Stimulated activated CD4-positive, alpha-beta T cell treated with anti-CD3 and anti-CD28 coated beads, Interleukin-4, amount 100 ng/mL, for 24 hours (primary cell): ENCODE data around the gene NPR3.

Experiments used
- DNase-seq: peaks from one replicate; pipeline ENCODE4 v3.0.0-alpha.2; 2020

The NPR3 gene

DNA sequence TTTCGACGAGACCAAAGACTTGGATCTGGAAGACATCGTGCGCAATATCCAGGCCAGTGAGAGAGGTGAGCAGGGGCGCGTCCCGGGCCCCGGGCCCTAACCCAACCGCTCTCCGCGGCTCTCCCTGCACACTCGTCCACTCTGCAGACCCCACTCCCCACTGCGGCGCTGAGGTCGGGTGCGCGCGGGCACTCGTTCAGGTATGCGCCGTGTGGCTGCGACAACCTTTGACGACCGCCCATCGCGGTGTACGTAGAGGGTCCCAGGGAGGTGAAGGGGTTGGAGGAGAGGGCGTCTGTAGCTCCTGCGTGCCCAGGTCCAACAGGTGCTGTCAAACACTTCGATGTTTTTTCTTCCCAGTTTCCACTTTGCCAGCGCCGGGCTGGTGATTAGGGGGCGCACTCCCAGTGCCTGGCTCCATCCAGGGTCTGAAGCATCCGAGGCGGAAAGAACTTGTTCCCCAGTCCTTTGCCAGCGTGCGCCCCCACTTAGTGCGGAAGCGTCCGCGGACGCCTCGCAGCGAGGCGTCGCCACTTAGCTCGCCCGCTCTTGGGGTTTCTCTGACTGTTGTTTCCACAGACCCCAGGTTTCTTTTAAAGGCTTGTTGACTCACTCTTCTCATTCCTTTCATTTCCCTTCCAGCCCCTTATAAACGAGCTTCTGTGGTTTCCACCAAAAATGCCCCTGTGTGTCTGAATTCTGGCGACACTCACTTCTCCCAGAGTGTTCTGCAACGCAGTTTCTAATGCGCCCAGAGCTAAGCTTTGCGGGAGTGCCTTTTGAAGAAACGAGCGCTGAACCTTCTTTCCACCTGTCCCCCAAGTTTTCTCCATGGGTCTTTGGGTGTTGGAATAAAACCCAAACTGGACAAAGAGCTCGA is 1.6 kb downstream of the NPR3 start:
- no peak for DNase-seq

DNA sequence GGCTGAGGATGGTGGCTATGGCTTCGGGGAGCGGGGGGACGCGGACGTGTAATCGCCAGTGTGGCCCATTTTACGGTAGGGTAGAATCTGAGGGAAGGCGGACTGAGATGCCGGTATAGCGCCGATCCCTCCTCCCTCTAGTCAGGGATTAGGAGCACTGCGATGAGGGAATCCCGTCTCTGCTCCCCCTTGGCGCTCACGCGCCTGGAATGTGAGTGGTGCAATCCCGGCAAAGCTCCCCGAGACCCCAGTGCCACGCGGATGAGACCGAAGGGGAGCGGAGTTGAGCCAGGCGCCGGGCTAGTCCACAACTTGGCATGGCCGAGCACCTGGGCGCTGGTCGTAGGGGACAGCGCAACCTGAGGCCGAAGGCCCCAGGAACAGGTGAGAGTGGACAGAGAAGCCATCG is 2.2 kb downstream of the NPR3 start:
- no peak for DNase-seq

DNA sequence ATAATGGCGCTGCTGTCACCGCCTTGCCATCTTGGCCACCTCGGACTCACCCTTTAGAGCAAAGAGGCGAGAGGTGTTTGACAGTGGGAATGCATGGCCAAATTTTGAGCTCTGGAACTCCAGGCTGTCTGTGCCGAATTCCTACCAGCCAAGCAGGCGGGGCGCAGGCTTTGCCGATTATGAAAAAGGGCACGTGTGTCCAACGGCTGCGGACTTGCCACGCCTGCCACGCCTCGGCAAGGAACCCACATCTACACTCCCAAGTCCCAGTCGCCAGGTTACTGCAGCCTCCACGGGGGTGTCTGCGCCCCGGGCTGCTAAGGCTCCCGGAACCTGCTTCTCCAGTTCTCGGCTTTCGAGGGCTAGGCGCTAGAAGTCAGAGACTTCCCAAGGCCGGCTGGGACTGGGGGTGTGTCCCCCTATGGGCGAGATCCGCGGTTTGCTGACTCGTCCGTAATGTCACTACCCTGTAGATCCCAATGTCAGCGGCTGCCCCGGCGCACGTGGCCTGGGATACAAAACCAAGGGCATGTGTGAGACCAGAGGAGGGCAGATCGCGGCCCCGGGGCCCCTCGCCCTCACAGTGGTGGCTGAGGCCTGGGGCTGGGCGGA is 2.8 kb downstream of the NPR3 start:
- no peak for DNase-seq

DNA sequence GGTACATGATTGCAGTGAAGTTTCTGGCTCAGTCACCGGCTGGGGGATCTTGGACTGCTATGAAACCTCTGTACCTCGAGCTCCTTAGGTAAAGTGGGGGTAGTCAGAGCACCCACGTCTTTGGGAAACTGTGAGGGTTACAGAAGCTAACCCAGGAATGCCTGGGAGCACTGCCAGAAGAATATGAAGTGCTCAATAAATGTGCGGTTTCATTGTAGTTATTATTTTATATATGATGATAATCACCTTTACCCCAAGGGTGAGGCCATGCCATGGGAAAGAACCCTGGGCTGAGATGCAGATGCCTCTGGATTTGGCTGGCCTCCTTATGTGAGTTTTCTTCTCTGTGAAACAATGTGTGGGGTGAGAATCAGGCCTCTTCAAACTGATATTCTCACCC is 3.7 kb downstream of the NPR3 start:
- no peak for DNase-seq

DNA sequence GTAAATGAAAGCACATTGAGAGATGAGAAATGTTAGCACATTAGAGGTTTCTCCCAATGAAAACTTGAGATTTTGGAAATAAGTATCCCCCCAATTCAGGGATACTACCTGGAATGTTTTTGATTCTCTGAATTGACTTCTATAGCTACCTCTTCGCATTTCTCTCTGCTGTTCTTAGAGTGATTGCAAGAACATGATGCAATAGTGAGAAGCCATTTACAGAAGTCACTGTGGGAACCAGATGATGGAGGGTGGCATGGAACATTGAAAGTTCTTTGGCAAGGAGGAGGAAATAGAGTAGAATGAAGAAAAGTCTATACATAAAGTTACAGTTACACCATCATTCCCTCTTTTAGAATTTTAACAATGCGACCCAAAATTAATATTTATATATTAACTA is 9.2 kb downstream of the NPR3 start:
- DNase-seq, result no peak

DNA sequence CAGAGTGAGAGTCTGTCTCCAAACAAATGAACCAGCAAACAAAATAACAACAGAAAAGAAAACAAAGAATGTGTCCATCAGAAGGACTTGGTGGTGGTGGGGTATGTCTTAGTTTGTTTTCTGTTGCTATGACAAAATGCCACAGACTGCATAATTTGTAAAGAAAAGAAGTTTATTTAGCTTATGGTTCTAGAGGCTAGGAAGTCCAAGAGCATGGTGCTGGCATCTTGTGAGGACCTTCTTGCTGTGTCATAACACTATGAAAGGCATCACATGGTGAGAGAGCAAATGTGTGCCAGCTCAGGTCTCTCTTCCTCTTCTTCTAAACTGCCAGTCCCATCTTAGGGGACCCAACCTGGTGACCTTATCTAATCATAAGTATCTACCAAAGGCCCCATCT is 10.5 kb downstream of the NPR3 start:
- DNase-seq, result no peak

DNA sequence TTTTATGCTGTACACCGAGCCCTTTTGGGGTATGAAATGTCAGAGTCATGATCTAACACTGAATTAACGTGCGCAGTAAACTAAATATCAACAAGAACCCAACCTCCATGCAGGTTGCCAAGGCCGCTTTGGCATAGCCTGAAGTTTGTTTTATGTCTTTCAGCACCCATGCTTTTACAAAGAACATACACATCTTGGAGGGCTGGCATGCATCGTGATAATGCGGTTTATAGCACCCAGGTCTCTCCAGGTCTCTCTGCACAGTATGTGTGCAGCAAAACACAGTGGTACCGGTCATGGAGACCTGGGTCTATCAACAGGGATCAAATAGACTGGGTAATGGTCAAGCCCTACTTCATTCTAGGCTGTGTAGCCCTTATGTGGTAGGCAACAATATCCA is 11.8 kb downstream of the NPR3 start:
- no peak for DNase-seq

DNA sequence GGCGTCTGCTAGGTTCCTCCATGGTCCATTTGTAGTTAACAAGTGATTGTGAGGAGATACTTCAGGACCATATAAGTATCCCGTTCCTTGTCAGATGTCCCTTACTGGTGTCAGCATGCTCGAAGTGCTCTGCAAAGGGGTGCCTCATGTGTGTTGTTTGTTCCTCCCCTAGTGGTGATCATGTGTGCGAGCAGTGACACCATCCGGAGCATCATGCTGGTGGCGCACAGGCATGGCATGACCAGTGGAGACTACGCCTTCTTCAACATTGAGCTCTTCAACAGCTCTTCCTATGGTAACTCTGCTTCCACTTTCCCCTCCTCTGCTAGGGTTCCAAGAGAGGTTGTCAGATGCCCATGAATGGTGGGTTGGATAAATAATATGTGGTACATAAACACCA is 13.4 kb downstream of the NPR3 start:
- no peak for DNase-seq

DNA sequence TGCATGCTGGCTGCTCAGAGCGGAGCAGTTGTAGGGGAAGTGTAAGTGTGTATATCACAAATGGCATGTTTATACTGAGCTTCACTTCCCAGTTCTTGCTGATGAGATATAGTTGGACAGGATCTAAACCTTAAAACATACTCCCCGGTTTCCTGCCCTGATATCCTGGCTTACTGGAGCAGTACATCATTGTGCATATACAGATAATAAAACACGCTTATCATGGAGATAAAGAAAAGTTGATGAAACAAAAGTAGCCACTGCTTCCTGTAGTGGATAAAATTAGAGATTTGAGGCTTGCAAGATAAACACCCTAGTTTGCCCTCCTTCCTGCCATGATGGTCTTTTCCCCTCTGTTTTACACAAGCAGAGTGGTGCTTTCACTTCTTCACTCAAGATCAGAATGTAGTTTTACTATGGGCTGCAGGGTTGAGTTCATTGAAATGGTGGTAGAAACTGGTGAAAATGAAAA is 15.0 kb downstream of the NPR3 start:
- DNase-seq, result no peak

DNA sequence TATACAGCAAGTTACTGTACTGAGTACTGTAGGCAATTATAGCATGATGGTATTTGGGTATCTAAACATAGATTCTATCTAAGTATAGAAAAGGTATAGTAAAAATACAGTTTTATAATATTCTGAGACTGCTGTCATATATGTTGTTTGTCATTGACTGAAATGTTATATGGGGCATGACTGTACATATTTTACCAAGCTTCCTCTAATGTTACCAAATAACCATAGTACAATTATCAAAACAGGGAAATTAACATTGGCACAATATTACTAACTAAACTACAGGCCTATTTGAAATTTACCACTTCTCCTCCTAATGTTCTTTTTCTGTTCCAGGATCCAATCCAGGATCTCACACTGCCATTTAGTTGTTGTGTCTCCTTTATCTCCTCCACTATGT is 18.5 kb downstream of the NPR3 start:
- no peak for DNase-seq

DNA sequence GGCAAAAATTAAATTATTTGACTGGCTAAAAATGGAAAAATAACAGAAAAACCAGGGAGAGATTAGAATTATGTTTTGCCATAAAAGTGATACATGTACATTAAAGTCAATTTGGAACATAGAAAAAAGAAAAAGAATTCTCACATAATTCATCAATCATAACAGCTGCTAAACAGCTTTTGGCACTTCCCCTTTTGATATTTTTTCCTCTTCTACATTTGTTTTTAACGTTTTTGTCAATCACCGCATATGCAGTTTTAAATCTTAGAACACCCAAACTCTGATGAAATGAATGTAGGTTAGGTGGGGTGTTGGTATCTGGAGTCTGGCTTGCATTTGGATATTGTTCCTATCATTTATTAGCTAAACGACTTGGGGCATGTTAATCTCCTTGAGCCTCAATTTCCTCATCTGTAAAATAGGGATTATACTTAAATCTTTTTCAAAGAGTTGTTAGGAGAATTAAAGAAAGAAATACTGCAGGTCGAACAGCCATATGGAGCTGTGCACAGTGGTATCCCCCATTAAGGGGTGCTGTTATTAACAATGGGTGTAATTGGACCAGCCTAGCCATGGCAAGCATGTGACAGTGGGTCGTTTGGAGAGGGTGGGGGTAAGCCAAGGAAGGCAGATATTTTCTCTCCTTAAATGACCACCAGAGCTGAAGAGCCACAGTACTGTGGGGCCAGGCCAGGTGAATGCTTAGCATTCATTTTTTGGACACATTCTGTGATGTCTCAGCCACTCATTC is 22.6 kb downstream of the NPR3 start:
- DNase-seq, result no peak

DNA sequence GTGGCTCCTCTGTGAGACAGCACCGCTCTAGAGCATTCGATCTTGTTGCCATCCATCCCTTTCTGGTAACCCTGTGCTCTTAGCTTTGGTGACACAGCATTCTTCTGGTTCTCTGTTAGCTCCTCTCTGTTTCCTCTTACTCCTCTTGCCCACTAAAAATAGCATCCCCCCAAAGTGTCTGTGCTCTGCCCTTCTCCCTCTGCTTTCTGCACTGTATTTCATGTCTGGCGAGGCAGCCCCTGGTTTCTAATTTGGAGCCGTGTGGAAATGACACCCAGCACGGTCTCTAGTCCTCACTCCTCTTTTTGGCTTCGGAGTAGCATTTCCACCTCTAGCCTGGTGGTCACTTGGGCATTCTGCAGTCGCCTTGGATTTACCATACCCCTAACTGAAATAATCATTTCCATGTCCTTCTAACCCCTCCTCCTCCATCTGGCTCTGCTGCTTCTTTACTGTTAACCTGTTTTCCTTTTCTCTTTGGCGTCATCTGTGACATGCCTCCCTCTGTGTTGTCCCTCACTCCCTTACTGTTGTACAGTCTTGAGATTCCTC is 23.8 kb downstream of the NPR3 start:
- DNase-seq, result no peak

DNA sequence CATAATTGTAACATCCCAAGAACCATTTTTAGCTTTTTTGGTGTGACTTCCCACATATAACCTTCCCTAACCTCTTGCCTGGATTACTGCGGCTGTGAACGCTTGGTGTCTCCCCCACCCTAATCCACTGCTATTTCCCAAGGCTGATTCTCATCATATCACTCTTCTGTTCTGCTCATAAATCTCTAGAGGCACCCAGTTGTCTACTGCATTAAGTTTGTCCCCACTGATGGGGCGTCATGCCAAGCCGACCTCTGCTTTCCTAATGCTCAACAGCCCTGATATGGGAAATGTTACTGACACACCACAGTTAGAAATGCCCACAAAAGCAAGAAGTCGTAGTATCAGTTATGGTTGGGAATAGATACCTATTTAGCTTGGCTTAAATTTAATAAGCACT is 24.4 kb downstream of the NPR3 start:
- no peak for DNase-seq

DNA sequence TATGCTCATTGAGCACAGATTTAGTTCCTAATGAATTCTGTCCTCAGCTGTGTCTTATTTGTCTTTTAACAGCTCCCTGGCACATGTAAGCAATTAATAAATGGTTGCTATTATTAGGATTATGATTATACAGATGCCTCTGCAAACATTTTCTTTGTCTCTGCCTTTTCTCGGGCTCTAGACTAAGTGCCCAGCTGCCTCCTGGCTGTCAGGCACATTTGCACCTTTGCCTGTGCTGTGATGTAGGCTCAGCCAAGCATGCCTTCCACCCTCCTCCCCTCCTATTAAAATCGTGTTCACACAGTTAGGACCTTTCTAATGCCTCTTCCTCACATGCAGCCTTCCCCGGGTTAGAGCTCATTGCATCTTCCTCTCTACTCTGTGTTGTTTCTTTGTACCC is 25.7 kb downstream of the NPR3 start:
- no peak for DNase-seq

DNA sequence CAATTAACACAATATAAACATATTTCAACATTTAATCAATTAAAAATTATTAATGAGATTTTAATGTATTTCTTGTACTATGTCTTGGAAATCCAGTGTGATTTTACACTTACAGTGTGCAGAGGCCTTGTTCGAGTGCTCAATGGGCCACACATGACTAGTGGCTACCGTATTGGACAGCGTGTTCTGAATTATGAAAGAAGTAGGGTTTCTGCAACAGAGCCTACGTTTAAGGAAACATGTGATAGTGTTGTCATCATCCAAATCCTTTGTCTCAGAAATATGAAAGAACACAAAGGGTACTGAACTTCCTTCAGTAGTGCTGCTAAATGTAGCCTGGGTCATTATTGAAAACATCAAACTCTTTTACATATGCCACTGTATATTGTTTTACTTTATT is 29.5 kb downstream of the NPR3 start:
- DNase-seq, result no peak

DNA sequence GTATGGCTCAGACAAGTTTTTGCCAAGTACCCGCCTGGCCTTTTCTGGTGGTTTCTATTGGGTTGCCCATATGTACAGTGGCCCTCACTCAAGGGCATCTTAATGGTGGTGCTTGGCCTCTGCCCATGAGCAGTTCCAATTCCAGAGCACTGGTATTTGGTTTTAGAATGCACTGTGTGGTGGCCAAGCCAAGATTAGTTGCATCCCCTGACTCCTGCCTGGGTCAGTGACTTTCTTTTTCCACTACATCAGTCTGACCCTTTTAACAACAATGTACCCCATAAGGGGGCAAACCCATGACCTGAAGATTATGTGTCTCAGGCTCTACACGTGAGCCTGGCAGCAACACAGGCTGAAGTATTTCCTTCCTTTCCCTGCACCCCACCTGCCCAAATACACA is 34.2 kb downstream of the NPR3 start:
- DNase-seq, result no peak

DNA sequence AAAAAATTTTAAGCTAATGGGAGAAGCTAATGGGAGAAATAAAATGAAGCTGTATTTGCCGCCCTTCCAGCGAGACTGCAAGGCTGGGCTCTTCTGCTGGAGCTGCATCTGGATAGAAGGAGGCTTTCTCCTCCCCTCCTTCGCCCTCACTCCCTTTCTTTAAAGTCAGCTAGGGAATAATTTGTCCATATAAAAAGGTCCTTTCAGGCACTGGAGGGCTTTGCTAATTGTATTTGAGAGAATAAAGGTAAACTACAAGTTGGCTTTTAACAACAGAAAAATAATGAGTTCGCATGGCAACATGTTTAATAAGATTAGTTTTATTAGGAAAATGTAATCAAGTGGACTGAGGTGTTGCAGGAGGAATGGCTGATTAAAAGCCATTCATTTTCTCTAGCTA is 41.3 kb downstream of the NPR3 start:
- DNase-seq, result no peak

DNA sequence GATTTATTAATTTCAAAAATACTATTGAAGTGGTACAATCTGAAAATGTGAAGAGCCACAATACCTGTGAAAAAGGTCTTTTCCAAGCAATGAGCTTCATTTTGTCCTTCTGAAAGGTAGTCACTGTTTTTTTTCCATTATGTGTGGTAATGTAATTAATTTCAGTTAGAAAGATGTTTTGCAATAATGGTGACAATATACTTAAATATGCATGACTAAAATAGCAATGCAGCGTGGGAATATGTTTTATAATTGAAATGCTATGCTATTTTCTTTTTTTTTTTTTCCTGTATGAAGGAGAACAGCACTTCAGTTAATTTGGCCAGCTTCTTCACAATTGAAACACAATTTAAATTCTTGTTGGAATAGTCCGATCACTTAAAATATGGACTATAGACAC is 41.9 kb downstream of the NPR3 start:
- DNase-seq, result no peak

DNA sequence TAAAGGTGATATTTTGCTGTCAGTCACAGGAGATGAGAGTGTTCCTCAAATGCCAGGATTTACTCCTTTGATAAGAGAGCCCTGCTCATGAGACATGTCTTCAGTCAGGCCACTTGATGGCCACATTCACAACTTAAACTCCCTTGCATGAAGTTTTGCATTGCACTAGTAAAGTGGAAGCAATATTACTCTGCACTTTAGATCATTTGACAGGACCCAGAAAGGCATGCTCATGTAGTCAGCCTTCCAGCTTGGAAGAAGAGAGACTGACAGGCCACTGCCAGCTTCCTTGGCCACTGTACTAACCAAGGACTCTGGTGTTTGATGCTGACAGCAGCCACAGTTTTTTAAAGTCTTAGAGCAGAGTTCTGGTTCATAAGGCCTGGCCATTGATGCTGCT is 42.6 kb downstream of the NPR3 start:
- no peak for DNase-seq

DNA sequence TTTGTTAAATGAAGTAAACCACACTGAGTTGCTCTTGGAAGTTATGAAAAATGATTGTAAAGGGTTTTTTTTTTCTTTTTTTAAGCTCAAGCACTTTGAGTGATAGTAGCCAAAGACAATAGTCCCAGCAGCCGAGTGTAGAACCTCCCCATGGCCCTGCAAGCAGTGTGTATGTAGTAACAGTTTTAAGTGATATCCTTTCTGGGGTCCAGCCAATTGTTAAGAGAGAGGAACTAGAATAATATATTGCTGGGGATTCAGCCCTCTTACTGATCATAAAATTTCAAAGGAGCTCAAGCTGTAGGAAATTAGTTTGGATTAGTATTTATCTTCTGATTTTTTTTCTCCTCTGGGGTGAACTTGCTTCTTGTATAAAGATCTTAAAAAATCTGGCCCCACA is 43.2 kb downstream of the NPR3 start:
- no peak for DNase-seq

DNA sequence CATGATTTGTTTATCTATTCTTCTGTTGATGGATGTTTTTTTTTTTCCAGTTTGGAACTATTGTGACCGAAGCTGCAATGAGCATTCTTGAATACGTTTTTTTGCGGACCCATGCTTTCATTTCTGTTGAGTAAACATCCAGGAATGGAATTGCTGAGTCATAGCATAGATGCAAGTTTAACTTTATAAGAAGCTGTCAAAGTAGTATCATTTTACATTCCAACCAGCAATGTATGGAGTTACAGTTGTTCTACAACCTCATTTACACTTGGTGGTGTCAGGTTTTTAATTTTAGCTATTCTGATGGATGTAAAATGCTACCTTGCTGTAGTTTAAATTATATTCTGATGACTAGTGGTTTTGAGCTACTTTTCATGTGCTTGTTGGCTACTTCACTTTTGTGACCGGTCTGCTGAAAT is 49.0 kb downstream of the NPR3 start:
- DNase-seq, result no peak

DNA sequence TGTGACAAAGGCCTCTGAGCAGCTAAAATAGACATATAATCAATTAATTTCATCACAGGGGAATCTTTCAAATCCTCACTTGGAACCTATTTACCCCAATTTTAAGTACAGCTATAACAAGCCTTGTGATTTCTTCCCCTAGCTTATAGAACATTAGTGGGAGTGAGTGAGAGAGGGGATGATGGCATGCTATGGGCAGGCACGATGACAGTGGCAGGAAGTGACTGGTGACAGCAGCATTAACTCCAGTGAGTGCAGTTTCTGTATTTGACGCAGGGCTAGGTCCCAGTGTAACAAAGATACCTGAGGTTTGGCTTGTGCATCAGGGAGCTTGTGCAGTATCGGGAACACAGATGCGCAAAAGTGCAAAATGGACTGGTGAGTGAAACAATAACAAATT is 54.1 kb downstream of the NPR3 start:
- no peak for DNase-seq

DNA sequence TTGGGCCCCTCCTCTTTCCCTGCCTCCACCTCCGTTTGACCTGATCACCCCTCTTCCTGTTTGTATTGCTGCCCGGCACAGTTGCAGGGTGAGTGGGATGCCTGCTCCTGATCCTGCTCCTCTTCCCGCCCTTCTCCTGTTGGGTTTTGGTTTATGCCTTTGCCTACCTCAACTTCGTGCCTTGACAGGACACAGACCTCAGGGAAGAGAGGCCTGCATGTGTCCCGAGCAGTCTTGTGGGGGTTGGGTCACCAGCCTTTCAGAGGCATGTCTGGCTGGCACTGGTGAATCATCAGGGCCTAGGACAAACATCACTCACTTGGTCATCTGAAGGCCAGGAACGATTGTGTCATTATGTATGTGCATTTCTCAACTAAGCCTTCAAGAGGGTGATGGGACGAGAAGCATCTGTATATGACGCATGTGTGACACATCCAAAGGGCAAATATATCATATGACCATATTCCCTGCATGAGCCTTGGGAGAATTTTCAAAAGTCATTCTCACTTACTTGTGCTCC is 56.9 kb downstream of the NPR3 start:
- DNase-seq, result no peak
